Endometrium (tissue), 2 donors: ENCODE measurements around the gene AUTS2.
"Not testable (repeated sequence)": the region's sequence is repeated elsewhere in the genome, so short reads cannot be mapped to it uniquely, and the experiment has no call there.

Experiments used
- FAIRE-seq: peaks from 2 replicates; lab custom pipeline; 2012; peaks lifted over from hg19 to GRCh38; lab: Jason Lieb, UNC
- donor health status: control.
- donor health status: control.

AUTS2 gene

DNA sequence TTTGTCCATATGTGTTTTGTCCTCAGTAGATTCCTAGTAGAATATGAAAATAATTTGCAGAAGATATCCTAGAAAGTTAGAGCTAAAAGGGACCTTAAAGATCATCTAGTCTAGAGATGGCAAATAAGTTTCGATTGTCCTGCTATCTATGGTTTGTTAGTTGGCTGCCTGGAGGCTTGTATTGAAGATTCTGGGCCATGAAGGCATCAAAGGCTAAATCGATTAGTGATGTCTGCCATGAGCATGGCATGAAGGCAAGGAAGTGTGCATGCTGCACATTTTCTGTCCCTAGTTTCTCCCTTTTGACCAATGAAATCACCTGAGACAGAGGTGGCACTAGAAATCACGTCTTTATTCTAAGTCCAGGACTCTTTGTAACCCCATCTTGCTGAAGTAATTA, 979.9 kb downstream of the AUTS2 start:
- FAIRE-seq = no peak

DNA sequence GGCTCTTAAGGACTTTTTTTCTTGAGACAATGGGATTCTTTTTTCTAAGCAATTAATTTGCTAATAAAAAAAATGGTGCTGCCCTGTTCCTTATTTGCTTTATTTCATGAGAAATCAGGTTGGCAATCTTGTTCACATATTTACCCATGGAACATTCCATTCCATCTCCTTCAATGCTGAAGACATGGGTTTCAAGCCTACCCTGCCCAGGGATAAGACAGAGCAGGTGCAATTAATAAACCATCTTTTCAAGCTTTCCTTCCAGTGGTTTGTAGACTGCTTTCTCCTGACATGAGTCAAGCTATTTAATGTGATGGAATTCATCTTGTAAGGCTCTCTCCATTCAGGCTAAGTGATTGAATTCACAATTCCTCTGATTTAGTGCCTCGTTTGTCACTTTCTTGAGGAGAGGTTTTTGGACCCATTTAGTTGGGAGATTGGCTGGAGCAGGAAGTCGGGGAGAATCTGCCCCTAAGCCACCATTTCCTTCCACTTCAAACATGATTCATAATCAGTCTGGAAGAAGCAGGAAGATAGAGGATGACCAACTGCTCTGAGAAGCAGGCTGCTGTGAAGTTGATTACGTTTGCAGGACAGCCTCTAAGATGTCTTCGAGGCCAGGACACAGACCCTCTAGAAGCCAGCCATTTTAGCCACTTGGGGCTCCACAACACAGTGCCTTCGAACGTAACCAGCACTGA, 981.3 kb downstream of the AUTS2 start:
- FAIRE-seq = no peak

- FAIRE-seq = no peak
Measured at GRCh38 chr7:70580161-70580560, 981.9 kb downstream of the AUTS2 start.

- no peak for FAIRE-seq
Measured at GRCh38 chr7:70582927-70583895, 984.9 kb downstream of the AUTS2 start.

GRCh38 chr7:70583965-70584883, 985.9 kb downstream of the AUTS2 start:
- no peak for FAIRE-seq

- FAIRE-seq = no peak
Measured at GRCh38 chr7:70585071-70585470, 986.8 kb downstream of the AUTS2 start.

DNA sequence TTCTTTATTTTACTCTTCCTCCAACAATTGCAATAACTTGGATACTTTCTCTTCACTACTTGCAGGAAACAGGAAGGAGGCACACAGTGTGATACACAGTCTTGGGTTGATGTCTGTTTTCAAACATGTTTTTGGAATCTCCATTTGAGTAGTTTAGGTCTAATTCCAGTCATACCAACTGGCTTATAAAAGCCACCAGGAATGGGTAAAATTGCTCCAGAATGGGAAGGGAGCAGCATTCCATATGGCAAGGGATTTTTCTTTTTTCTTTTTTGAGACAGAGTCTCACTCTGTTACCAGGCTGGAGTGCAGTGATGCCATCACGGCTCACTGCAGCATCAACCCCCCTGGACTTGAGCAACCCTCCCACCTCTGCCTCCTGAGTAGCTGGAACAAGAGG, 988.5 kb downstream of the AUTS2 start:
- FAIRE-seq = no peak

DNA sequence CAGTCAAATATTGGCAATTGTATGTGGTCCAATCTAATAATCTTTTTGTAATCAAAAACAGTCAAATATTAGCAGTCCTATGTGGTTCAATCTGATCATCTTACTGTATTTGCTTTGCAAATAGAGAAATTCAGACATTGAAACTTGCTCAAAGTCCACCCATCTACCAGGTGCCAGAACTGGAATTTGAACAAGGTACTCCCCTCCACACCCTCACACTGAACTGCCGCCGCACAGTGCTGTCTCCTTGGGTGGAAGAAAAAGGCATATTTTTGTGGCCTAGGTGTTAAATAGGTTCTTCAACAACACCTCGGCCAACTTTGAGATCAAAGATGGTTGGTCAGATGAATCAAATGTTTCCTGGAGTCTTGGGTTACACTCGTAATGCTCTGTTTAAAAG, 989.5 kb downstream of the AUTS2 start:
- FAIRE-seq = no peak

GRCh38 chr7:70588191-70588921, 990.1 kb downstream of the AUTS2 start:
- no peak for FAIRE-seq

DNA sequence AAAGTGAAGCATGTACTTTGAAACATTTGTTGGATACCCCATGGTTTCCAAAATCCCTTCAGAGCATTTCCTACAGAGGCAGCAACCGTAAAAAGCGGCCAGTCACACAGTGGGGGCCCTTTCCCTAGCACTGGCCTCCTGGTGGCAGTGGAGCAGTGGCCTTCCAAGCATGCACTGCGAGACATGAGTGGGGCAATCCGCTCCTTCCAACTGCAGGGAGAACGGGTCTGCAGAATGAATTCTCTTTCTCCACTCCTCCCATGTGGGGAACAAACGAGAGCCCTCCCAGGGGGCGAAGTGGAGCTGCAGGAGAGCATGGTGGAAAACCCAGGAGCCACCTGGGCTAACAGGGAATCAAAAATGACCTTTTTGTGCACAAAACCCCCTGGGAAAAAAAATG, 990.7 kb downstream of the AUTS2 start:
- FAIRE-seq = no peak

DNA sequence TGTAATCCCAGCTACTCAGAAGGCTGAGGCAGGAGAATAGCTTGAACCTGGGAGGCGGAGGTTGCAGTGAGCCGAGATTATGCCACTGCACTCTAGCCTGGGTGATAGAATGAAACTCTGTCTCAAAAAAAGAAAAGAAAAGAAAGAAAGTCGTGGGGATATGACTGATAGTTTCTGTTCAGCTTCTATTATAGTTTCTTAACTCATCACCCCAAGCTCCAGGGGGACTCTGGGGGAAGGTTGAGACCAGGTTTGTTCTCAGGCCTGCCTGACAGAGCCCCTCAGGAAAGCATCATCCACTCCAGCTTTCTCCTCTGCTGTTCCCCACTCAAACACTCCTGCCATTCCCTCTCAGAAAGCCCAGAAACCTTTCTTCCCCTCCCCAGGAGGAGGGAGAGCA, 991.3 kb downstream of the AUTS2 start:
- FAIRE-seq = no peak

- no peak for FAIRE-seq
Measured at GRCh38 chr7:70590126-70590854, 992.0 kb downstream of the AUTS2 start.

GRCh38 chr7:70591643-70592042, 993.4 kb downstream of the AUTS2 start:
- FAIRE-seq = no peak

DNA sequence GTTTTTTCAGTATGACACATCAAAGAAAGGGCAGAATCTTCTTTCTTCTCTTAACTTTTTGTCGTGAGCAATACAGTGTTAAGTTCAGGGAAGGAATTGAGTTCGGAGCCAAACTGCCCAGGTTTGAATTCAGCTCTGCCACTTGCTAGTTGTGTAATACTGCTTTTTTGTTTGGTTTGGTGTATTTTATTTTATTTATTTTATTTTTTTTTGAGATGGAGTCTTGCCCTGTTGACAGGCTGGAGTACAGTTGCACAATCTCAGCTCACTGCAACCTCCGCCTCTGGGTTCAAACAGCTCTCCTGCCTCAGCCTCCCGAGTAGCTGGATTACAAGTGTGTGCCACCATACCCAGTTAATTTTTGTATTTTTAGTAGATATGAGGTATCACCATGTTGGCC, 993.9 kb downstream of the AUTS2 start:
- no peak for FAIRE-seq

DNA sequence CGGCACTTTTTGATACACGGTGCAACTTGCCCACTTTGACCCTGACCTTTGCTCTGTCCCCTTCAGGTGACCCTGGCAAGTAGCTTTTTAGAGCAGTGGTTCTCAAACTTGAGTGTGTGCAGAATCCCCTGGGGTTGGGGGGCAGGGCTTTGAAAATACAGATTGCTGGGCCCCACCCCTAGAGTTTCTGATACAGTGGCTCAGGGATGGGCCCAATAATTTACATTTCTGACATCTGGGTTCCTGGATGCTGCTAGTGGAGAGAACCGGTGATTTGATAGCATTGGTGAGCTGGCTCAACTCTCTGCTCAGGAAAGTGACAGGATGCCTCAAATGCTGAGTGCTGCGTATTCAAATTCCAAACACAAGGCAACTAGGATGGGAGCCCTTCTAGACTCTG, 995.9 kb downstream of the AUTS2 start:
- no peak for FAIRE-seq

- FAIRE-seq = not testable (repeated sequence)
Measured at GRCh38 chr7:70594885-70595284, 996.6 kb downstream of the AUTS2 start.

DNA sequence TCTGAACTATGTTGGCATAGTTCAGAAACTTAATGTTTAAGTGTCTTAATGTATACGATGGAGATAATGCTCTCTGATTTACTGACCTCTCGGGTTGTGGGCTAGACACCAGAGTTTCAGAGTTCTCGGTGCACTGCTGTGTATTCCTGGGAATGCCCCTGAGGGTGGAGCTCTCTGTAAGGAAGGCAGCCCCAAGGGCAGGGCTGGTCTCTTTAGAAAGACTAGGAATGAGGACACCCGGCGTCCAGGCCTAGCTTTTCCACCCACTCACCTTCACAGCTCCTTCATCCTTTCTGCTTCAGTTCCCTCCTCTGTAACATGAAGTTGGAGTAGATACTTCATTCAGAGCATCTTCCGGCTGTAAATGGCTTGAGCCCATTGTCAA, 997.1 kb downstream of the AUTS2 start:
- no peak for FAIRE-seq

DNA sequence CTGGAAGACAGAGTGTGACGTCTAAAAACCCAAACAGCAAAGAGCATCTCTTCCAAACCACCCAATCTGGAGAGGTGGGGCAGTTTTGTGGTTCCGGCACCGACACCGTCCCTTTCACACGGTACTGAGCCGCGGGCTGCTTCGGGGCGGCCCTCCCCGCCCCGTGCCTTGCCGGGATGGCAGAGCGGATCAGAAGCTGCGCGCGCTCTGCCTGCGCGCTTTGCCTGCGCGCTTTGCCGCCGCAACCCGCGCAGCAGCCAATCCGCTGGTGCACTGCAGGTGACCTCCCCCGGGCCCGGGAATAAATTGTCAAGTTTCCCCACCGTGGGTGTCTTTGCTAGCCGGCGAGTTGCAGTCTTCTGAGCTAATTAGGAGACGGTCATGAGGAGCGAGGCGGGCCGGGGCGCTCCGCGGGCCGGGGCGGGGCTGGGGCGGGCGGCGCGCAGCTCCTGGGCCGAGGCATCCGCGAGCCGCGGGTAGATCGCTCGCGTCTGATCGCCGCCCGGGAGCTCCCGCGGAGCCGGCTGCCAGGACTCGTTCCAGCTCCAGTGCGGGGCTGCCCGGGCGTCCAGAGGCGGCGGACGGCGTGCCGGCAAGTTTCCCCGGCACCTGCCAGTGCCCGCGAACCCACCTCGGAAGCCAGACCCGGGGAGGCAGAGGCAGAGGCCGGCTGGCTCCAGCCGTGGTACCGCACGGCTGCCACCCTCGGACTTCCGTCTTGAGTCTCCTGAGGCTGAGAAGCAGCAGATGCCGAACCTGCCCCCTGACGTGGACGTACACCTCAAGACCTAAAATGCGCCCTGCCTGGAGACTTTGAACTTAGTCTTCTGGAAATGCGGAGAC, 997.7 kb downstream of the AUTS2 start:
- no peak for FAIRE-seq

DNA sequence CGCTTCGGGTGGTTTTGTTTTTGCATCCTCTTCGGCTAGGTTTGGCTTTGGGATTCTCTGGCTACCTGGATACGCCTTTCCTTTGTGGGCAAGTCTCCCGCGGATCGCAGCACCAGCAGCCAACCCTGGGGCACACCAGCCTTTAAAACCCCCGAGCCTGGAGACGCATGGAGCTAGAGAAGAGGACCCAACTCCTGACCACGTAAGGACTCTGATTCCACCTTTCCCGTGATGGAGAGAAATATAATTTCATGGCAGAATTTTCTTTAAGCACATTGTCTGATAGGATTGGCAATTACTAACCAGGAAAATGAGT, 998.3 kb downstream of the AUTS2 start:
- no peak for FAIRE-seq

GRCh38 chr7:70597066-70597465, 998.8 kb downstream of the AUTS2 start:
- no peak for FAIRE-seq
